Fibroblast of skin of left quadriceps (primary cell): ENCODE data around the gene CITED1.

ENCODE experiments used
- DNase-seq, 2 experiments: peaks; one replicate each; pipeline ENCODE4 v3.0.0-alpha.2; 2013; ENCODE audit warnings: low read depth in 2 of 2

CITED1 gene

DNA sequence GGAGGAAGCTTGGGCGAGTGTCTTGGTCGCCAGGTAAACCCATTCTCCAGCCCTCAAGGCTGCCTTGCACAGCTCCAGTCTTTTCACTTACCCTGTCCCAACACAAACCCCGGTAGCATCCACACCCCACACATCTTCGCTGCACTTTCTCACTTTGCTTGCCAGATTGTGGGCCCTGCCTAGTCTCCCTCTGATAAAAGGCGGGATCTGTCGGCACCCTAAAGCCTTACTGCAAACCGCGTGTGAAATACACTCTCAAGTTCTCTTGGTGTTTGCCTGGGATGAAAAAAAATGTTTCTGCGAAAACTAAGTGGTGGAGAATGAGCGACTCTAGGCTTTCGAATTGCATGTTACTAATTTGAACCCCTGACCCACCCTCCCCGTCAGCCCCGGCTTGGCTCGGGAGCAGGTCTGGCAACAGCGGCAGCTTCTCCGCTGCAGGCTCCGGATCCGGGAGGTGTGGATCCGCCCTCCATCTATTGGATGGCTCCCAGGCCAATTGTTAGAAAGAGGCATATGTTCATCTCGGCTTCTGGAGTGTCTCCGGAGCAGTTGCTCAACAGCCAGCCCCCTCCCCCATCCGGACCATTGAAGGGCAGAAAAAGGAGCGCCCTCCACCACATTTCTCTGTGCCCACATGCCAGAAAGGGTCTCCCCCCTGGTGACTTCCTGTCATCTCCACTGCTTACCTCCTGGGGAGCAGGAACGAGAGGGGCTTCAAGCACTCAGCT, 3.0 kb upstream of the CITED1 start:
- DNase-seq = peak; percentile 20 to 31

- no peak for DNase-seq
These were observed 2.5 kb upstream of the CITED1 start for GRCh38 chrX:72308209-72308565.

DNA sequence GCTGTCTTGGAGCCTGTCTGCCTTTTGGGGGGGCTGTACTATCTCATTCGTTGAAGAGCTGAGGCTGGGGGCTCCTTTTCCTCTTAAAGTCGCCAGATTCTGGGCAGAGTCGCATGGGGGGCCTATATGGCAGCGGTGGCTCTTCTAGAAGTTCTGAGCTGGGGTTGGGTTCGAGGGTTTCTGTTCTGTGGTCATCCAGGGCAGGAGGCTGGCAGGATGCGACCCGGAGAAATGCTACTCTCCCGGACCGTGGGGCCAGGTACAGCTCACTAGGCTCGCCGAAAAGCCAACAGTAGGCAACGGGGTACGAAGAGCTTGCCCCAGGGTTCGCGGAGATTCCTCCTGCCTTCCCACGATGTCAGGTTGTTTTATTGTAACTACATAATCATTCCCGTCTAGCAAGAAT, 1.9 kb upstream of the CITED1 start:
- DNase-seq = no peak

GRCh38 chrX:72306851-72307645, 1.3 kb upstream of the CITED1 start:
- peak in 1 of 2 experiments; percentile 7 for DNase-seq

- no peak for DNase-seq
These were observed 529 bp upstream of the CITED1 start for GRCh38 chrX:72306085-72306801.

DNA sequence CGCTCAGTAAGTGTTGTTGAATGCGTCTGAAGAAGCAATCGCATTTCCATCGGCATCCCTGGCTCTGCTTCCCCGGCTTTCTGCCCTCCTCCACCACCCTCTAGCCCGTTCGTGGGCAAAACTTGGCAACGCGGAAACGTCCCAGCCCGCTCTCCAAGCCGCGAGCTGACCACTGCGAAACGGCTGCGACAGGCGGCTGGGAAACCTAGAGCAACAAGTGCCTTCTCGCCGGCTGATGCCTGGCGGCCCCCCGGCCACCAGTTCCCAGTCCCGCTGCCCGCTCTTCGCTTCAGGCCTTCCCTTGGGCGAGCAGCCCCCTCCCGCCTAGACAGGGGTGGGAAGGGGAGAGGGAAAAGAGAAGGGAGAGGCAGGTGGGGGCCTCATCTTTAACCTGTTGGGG, 837 bp downstream of the CITED1 start:
- no peak for DNase-seq

DNA sequence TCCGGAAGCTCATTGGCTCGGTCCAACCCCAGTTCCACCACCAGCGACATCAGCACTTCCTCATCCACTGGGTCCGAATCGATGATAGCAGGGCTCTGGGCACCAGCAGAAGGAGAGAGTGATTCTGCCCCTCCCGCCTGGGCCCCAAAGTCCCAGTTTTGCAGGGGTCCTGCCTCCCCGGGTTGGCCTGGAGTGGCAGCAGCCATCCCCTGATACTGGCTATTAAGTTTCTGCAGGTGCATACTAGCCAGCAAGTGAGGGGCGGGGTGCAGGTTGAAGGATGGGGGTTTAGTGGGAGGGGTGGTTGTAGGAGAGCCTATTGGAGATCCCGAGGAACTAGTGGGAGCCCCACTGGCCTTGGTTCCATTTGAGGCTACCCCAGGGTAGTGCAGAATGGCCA, 3.9 kb downstream of the CITED1 start:
- DNase-seq = no peak

GRCh38 chrX:72299891-72300630, 5.7 kb downstream of the CITED1 start:
- DNase-seq = no peak

GRCh38 chrX:72297953-72298730, 7.6 kb downstream of the CITED1 start:
- DNase-seq = no peak

DNA sequence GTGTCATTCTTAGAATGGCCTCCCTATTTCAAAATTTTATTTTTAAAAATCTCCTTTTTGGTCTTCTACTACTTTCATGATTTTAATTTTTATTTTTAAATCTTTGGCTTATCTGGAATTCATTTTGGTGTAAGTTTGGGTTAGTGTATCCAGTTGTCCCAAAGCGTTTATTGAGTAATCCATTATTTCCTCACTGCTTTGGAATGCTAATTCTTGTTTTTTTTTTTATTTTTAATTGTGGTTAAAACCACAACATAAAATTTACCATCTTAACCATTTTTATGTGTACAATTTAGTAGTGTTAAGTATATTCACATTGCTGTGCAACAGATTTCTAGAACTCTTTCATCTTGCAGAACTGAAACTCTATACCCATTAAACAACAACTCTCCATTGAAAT, 8.7 kb downstream of the CITED1 start:
- peak in 1 of 2 experiments; percentile 20 for DNase-seq

GRCh38 chrX:72295745-72296144, 10.0 kb downstream of the CITED1 start:
- no peak for DNase-seq

GRCh38 chrX:72294497-72294896, 11.2 kb downstream of the CITED1 start:
- DNase-seq = no peak

GRCh38 chrX:72282302-72282701, 23.4 kb downstream of the CITED1 start:
- DNase-seq = no peak

- no peak for DNase-seq
These were observed 25.3 kb downstream of the CITED1 start for GRCh38 chrX:72280321-72280845.

DNA sequence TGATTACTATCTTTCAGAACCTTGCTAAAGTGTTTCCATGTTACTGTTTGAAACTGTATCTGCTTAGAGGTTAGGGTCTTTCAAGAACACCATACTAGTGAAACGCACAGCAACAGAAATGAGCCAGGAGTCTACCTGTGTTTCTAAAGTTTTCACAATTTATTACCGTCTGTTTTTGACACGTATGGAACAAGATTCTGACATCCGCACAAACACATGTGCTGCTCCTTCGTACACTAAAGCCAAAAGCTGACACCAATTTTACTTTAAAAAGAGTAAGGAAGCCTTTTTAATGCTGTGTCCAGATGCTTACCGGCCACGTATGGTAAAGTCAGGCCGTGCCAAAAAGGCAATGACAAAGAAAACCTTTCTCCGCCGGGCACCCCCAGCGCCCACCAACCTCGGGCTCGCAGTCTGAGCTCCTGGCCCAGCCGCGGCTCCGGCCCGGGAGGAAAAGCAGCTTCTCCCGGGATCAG, 29.2 kb downstream of the CITED1 start:
- DNase-seq = no peak

DNA sequence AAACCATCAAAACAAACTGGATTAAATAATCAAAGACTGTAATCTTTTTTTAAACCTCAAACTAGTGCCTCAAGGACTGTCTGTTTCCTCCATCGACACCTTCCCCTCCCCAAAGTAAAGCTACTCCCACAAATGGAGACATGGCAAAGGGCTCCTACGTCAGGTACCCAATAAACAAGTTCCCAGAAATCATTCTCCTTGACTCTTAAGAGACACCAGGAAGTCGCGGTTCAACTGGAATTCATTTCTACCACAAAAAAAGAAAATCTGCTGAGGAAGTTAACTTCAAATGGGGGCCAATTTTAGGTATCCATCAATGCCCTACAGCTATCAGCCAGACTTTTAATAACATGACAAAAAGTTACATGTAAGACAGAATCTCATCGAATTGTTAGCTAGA, 31.2 kb downstream of the CITED1 start:
- DNase-seq = no peak

- DNase-seq = no peak
These were observed 32.0 kb downstream of the CITED1 start for GRCh38 chrX:72273718-72274117.

DNA sequence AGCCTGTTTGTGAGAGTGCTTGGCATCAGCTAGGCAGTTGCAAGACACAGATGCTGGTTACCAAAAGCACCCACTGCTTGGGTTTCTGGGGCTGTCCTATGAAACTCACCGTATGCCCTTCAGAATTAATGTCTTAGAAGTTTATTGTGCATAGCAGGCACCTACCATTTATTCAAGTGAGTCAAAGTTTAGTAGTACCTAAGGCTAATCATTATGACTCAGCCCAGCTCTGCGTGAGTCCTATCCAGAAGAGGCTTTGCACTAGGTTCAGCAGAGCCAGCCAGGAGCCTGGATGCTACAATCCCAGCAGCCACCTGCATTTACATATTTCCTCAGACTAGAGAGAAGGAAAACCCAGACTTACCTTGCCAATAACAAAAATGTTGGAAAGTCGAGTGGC, 32.8 kb downstream of the CITED1 start:
- no peak for DNase-seq

- DNase-seq = no peak
These were observed 33.9 kb downstream of the CITED1 start for GRCh38 chrX:72271812-72272211.

DNA sequence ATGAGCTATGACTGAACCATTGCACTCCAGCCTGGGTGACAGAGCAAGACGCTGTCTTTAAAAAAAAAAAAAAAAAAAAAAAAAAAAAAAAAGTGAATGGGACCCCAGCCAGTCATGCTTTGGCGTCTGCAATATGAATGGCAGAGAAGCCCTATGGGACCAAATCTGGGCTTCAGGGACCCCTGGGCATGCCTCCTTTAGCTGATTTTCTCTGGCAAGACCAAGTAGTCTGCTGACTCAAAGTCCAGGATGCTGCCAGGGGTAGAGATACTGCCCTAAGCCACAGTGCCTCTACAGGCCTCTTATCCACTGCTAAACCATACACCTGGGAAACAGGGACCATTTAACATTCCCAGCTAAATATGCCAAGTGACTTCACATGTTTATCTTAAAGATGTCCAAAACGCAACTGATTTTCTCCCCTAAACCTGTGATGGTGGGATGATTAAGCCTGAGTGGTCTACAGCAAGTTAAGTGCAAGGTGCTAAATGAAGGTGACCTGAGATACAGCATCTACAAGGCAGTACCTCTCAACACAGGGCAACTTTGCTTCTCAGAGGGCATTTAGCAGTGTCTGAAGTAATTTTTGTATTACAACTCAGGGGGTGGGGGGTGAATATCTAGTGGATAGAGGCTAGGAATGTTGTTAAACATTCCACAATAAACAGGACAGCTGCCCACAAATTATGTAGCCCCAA, 34.5 kb downstream of the CITED1 start:
- DNase-seq = no peak
